K562 (cell line): Measurements from ENCODE around the gene WDR46. TPM values are rescaled to one million over a fixed set of nuclear protein-coding genes. Genes with fewer than 3 reads are reported as not detected.

ENCODE experiments used
- ATAC-seq: fragments of 200-7000 bp; cut with Tn5 transposase; 3 replicates; pipeline ENCODE4 v1.9.1; 2020; ENCODE audit warnings: moderate library complexity
- BruUV-seq: library from RNA; stranded (reverse); fragments of 400-500 nt; replicated peaks from 2 replicates; lab custom pipeline; 2021; lab: Mats Ljungman, UMichigan
- CTCF ChIA-PET: fragments of 300-600 bp; formaldehyde crosslinking; extraction: SDS; loops from one replicate; lab custom pipeline; 2021; ENCODE audit warnings: low intra/inter-chr PET ratio; lab: Yijun Ruan, JAX
- POLR2A ChIA-PET: fragments of 300-600, 350-650 bp; sonication (Branson Sonifier 250); formaldehyde crosslinking; extraction: SDS; loops from one replicate; lab custom pipeline; 2021; ENCODE audit warnings: antibody characterized with exemption, inconsistent platforms; lab: Yijun Ruan, JAX
- DNase-seq, 4 experiments: peaks; one replicate each; pipeline versions ENCODE4 v3.0.0 to v3.0.0-alpha.2; 2011 to 2018; ENCODE audit warnings: low spot score in 3 of 4, mixed read lengths in 3 of 4; ENCODE audit errors: extremely low read depth in 1 of 4
- FAIRE-seq: peaks from 2 replicates; lab custom pipeline; 2011; peaks lifted over from hg19 to GRCh38; lab: Jason Lieb, UNC
- H2AFZ ChIP-seq: 2 replicates; pipeline ENCODE4 v1.6.0; 2011; ENCODE audit warnings: low read depth, low read length, control low read depth, inconsistent platforms
- H3K27ac ChIP-seq: fragments of 200-600 bp; 3 replicates; pipeline ENCODE4 v1.8.0; 2011; ENCODE audit warnings: low read depth, mild to moderate bottlenecking, control low read depth, inconsistent platforms, low read length, moderate library complexity, mixed read lengths; ENCODE audit errors: extremely low read depth
- H3K27me3 ChIP-seq, 2 experiments: fragments of 300-600 bp in 1 of 2; 2 replicates in 1 of 2; 3 replicates in 1 of 2; pipeline versions ENCODE4 v1.6.0 to v1.8.0; 2011; ENCODE audit warnings: inconsistent platforms in 2 of 2, low read length in 2 of 2, mild to moderate bottlenecking in 1 of 2, mixed read lengths in 1 of 2, moderate library complexity in 1 of 2; ENCODE audit not compliant: control insufficient read depth in 2 of 2, insufficient read depth in 2 of 2
- H3K36me3 ChIP-seq: fragments of 300-600 bp; 3 replicates; pipeline ENCODE4 v1.8.0; 2011; ENCODE audit warnings: mild to moderate bottlenecking, low read length, inconsistent platforms; ENCODE audit not compliant: control insufficient read depth, insufficient read depth
- H3K4me1 ChIP-seq, 2 experiments: fragments of 200-600 bp in 1 of 2; replicated peaks in 1 of 2; 2 replicates in 1 of 2; 3 replicates in 1 of 2; pipeline versions ENCODE4 v1.5.1 to v1.8.0; 2011; ENCODE audit warnings: inconsistent platforms in 2 of 2, low read length in 2 of 2, mild to moderate bottlenecking in 1 of 2, mixed read lengths in 1 of 2, moderate library complexity in 1 of 2; ENCODE audit not compliant: control insufficient read depth in 2 of 2, insufficient read depth in 2 of 2
- H3K4me2 ChIP-seq: 2 replicates; pipeline ENCODE4 v1.6.1; 2011; ENCODE audit warnings: low read length, control low read depth, inconsistent platforms, mixed read lengths; ENCODE audit not compliant: insufficient read depth
- H3K4me3 ChIP-seq: fragments of 200-600 bp; sonication (generic), shearing (Covaris generic); 2 replicates; pipeline ENCODE4 v1.5.1; 2016; ENCODE audit warnings: control low read depth, inconsistent platforms
- H3K79me2 ChIP-seq: fragments of 200-600 bp; 3 replicates; pipeline ENCODE4 v1.8.0; 2011; ENCODE audit warnings: low read length, inconsistent platforms; ENCODE audit not compliant: control insufficient read depth, insufficient read depth
- H3K9ac ChIP-seq, 2 experiments: 2 replicates each; pipeline versions ENCODE4 v1.6.0 to v1.6.1; 2011; ENCODE audit warnings: low read depth in 2 of 2, low read length in 2 of 2, control low read depth in 1 of 2, inconsistent platforms in 1 of 2, mild to moderate bottlenecking in 1 of 2, mixed read lengths in 1 of 2; ENCODE audit not compliant: insufficient read depth in 1 of 2
- H3K9me1 ChIP-seq: one replicate; pipeline ENCODE4 v1.6.0; 2011; ENCODE audit warnings: inconsistent platforms, mild to moderate bottlenecking, low read length, moderate library complexity; ENCODE audit not compliant: control insufficient read depth, insufficient read depth
- H3K9me3 ChIP-seq: replicated peaks from 2 replicates; pipeline ENCODE4 v1.5.1; 2011; ENCODE audit warnings: low read depth, low read length, inconsistent platforms; ENCODE audit not compliant: control insufficient read depth, insufficient read depth
- H4K20me1 ChIP-seq: replicated peaks from 2 replicates; pipeline ENCODE4 v1.6.1; 2011; ENCODE audit warnings: low read length, inconsistent platforms, mixed read lengths; ENCODE audit not compliant: control insufficient read depth, insufficient read depth
- ARID1B ChIP-seq: fragments of 450-650 bp; IDR thresholded peaks from 2 replicates; pipeline ENCODE4 v1.6.1; 2016; ENCODE audit warnings: antibody characterized with exemption, mild to moderate bottlenecking, inconsistent platforms
- BCOR ChIP-seq: fragments of 450-650 bp; IDR thresholded peaks from 2 replicates; pipeline ENCODE4 v1.6.1; 2016
- CBX8 ChIP-seq: fragments of 200-600 bp; sonication (generic); IDR thresholded peaks from 2 replicates; pipeline ENCODE4 v1.6.1; 2012; ENCODE audit warnings: borderline replicate concordance, mixed run types, low read depth, mild to moderate bottlenecking, moderate library complexity, mixed read lengths, low read length, control low read depth, inconsistent platforms; ENCODE audit not compliant: poor library complexity, severe bottlenecking; ENCODE audit errors: extremely low read depth
- KDM1A ChIP-seq, 2 experiments: fragments of 450-650 bp; IDR thresholded peaks; 2 replicates each; pipeline ENCODE4 v1.6.1; 2016; ENCODE audit warnings: mild to moderate bottlenecking in 2 of 2
- MYNN ChIP-seq, 2 experiments: sonication (generic); formaldehyde crosslinking in 1 of 2; IDR thresholded peaks; 2 replicates each; pipeline versions ENCODE4 v1.5.0 to v1.6.1; 2016 to 2020; ENCODE audit warnings: antibody characterized with exemption in 1 of 2, missing genetic modification reagents in 1 of 2
- POLR2AphosphoS2 ChIP-seq: IDR thresholded peaks from 2 replicates; pipeline ENCODE4 v1.6.1; 2012; ENCODE audit warnings: low read length, improper control_type of control experiment
- RBFOX2 ChIP-seq: fragments of 200-400 bp; formaldehyde crosslinking; IDR thresholded peaks from 2 replicates; pipeline ENCODE4 v1.6.1; 2017; ENCODE audit warnings: low read depth, mild to moderate bottlenecking, low read length, moderate library complexity
- RBM25 ChIP-seq: fragments of 200-400 bp; formaldehyde crosslinking; IDR thresholded peaks from 2 replicates; pipeline ENCODE4 v1.6.1; 2018; ENCODE audit warnings: low read length, low read depth, moderate library complexity; ENCODE audit not compliant: severe bottlenecking
- RNF2 ChIP-seq: sonication (generic); IDR thresholded peaks from 2 replicates; pipeline ENCODE4 v1.6.1; 2016
- ZBTB33 ChIP-seq: sonication (generic); formaldehyde crosslinking; IDR thresholded peaks from 2 replicates; pipeline ENCODE4 v1.8.1; 2023; ENCODE audit warnings: mild to moderate bottlenecking, missing genetic modification reagents
- ZFP36 ChIP-seq: fragments of 150-350 bp; IDR thresholded peaks from 2 replicates; pipeline ENCODE4 v1.6.1; 2018; ENCODE audit warnings: low read length, low read depth; ENCODE audit not compliant: partially characterized antibody
- ZFX ChIP-seq: sonication (generic); formaldehyde crosslinking; IDR thresholded peaks from 2 replicates; pipeline ENCODE4 v1.8.0; 2022; ENCODE audit warnings: mild to moderate bottlenecking, missing genetic modification reagents, moderate library complexity
- ZNF143 ChIP-seq: sonication (generic); formaldehyde crosslinking; IDR thresholded peaks from 2 replicates; pipeline ENCODE4 v1.9.0; 2022; ENCODE audit warnings: mild to moderate bottlenecking, missing genetic modification reagents
- ZNF175 ChIP-seq: fragments of 200-800 bp; sonication (Bioruptor generic); IDR thresholded peaks from 2 replicates; pipeline ENCODE4 v1.6.1; 2016; ENCODE audit warnings: low read depth, mild to moderate bottlenecking, missing genetic modification characterization, missing compliant biosample characterization
- ZNF184 ChIP-seq: sonication (generic); formaldehyde crosslinking; IDR thresholded peaks from 2 replicates; pipeline ENCODE4 v1.5.0; 2020; ENCODE audit warnings: missing genetic modification reagents
- ZNF668 ChIP-seq: fragments of 250-450 bp; sonication (Bioruptor Pico); IDR thresholded peaks from 2 replicates; pipeline ENCODE4 v1.8.0; 2022; ENCODE audit warnings: mild to moderate bottlenecking, inconsistent platforms
- ZNF740 ChIP-seq, 3 experiments: fragments of 200-800 bp in 1 of 3; sonication (Bioruptor generic) in 1 of 3; sonication (generic) in 1 of 3; formaldehyde crosslinking in 1 of 3; IDR thresholded peaks; 2 replicates each; pipeline versions ENCODE4 v1.6.1 to v1.8.0; 2016 to 2022; ENCODE audit warnings: mild to moderate bottlenecking in 2 of 3, missing compliant biosample characterization in 2 of 3, missing genetic modification characterization in 2 of 3, missing genetic modification reagents in 1 of 3
- WGBS: fragments of 100-300 bp; shearing (Covaris generic); methylation state at CpG from one replicate; pipeline ENCODE4 v1.1.6; 2016; ENCODE audit warnings: low coverage, mixed read lengths; ENCODE audit not compliant: insufficient coverage; ENCODE audit errors: missing lambda C conversion rate; 5-methylcytosine and 5-hydroxymethylcytosine counted together
- in situ Hi-C: fragments of 300-500 bp; cut with MboI; formaldehyde crosslinking; loops from 4 replicates; pipeline ENCODE4 v1.15.0; 2018; ENCODE audit warnings: inconsistent platforms, mixed read lengths
- intact Hi-C: fragments of 100-400 bp; cut with micrococcal nuclease; formaldehyde crosslinking; loops from 2 replicates; pipeline ENCODE4 v1.14.2; 2022
- polyA plus RNA-seq, 8 experiments: library from polyadenylated mRNA; depleted of rRNA in 4 of 8; stranded (reverse) in 5 of 8; unstranded in 3 of 8; fragments of >200 nt; fragmentation: Nextera tagmentation in 2 of 8; fragmentation: Illumina TruSeq in 1 of 8; extraction: Ambion mirVana in 2 of 8; extraction: Trizol in 1 of 8; gene quantifications; 2 replicates each; pipeline versions ENCODE4 v1.2.1 to v1.2.3, GENCODE V29; 2011 to 2014; ENCODE audit warnings: inconsistent platforms in 1 of 8, missing spikeins in 1 of 8
- total RNA-seq, 7 experiments: library from RNA; depleted of rRNA in 6 of 7; stranded (reverse); fragments of >200 nt in 6 of 7; fragmentation: Illumina TruSeq in 2 of 7; extraction: Trizol in 2 of 7; gene quantifications; 2 replicates each; pipeline versions ENCODE4 v1.2.1 to v1.2.3, GENCODE V29; 2011 to 2021; ENCODE audit warnings: low replicate concordance in 1 of 7

The WDR46 gene
- total and polyA plus RNA-seq, 9 of the 15 experiments (the other 6 are each of a cell fraction or from before 2014, with no cell fraction given): 8.9 to 146 (median 93.1) TPM

- Histone ChIP-seq H4K20me1 (0 out of 2 replicates have a peak, but pooled peaks cover 3% of the 10 kb centered on the region), H3K27me3 (no peaks in the 10 kb centered on the region), H3K9ac (peak overlapping the region; percentile 89 to 94; a peak in 3 of 4 replicates), H3K79me2 (peaks cover 45% of the 10 kb centered on the region), H2AFZ (peak overlapping the region; percentile 22; the same call in 1 of the 2 replicates), H3K9me3 (no peaks in the 10 kb centered on the region), H3K4me2 (peak overlapping the region; percentile 79), H3K27ac (peak overlapping the region; percentile 94; the same call in 2 of the 3 replicates), H3K4me3 (peak overlapping the region; percentile 64), H3K9me1 (peaks cover 6% of the 10 kb centered on the region), H3K4me1 (peaks cover 11 to 45% of the 10 kb centered on the region in 2 experiments), H3K36me3 (peaks cover 59% of the 10 kb centered on the region)
- CTCF ChIA-PET: no interaction called here
- intact Hi-C loops (loop anchor here (5.0 kb wide), 3 partner anchors 95 to 130 kb away; partner anchors contain the start of genes KIFC1 and PHF1), in situ Hi-C loops (no loop called here)
- no TSS peak for BruUV-seq
- POLR2A ChIA-PET: interaction anchor here (0.6 to 1.6 kb wide), 7 partner anchors 8 to 355 kb away, joined by 3 to 11 read pairs (median 3); partner anchors contain the start of genes B3GALT4, PFDN6 and WDR46
- ATAC-seq (no peak), DNase-seq (no peak), FAIRE-seq (no peak)
- 81% methylated on average over 11 of the region's 12 CpGs for WGBS
- TF ChIP-seq ZNF184 (CRISPR knock-in tag): no peak
- peak; percentile 68 for TF ChIP-seq ZFP36
- 0 out of 2 replicates have a peak, but pooled peaks have one; percentile 38 for TF ChIP-seq ZNF740 (CRISPR knock-in tag; IDR thresholded peaks at IDR 0.05)
- no peak for TF ChIP-seq ZNF740 (tag; IDR thresholded peaks at IDR 0.05)
- TF ChIP-seq MYNN (IDR thresholded peaks at IDR 0.05): no peak
- TF ChIP-seq MYNN (CRISPR knock-in tag; IDR thresholded peaks at IDR 0.05): no peak
- no peak for TF ChIP-seq CBX8
- no peak for TF ChIP-seq RNF2
- peak; percentile 60 for TF ChIP-seq RBFOX2
- no peak for TF ChIP-seq ZNF143
- no peak for TF ChIP-seq ZNF668 (CRISPR knock-in tag)
- no peak for TF ChIP-seq ZNF175 (CRISPR knock-in tag)
- TF ChIP-seq ZFX: no peak
- peak; percentile 80 for TF ChIP-seq ZBTB33
- peak; percentile 89 for TF ChIP-seq BCOR
- no peak for TF ChIP-seq ARID1B
- peak; percentile 91 for TF ChIP-seq RBM25
- no peak for TF ChIP-seq POLR2AphosphoS2
- TF ChIP-seq KDM1A (IDR thresholded peaks at IDR 0.05): 0 out of 4 replicates have a peak, but pooled peaks of 1 of the 2 experiments have one; percentile 37
Observed at GRCh38 chr6:33296797-33297405, 7.9 kb upstream of the WDR46 start.
